Measurements from ENCODE around the gene FSD1L. TPM values are rescaled to one million over a fixed set of nuclear protein-coding genes. Genes with fewer than 3 reads are reported as not detected.

The FSD1L gene
- total and polyA plus RNA-seq, 2 of the 13 experiments (the other 11 are each of a cell fraction or from before 2014, with no cell fraction given): 4.1 to 5.1 TPM

DNA sequence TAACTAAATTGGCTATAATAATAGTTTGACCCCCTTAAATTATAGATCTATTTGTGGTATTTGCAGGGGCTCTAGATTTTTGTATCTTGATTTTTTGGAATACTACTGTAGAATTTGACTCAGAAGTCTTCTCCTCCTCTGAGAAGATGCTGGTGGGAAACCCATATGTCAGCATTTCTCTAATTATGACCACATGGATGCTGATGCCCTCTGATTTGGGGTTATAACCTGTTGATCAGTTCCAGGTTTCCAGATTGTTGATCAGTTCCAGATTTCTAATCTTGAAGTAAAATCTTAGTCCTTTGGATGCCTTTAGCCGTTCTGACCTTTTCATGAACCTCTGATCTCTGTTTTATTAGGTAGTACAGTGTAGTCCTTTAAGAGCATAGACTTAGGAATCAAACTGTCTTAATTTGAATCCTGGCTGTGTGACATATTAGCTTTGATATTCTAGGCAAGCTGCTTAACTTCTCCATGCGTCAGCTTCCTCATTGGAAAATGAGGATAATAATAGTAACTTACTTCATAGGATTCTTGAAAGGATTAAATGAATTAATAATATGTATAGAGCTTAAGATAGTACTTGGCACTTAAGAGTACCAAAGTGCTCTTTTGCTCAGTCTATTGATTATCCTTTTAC, 8.1 kb downstream of the FSD1L start:
- no peak for DNase-seq (ENCODE audit: low spot score)
- Histone ChIP-seq H3K9ac (ENCODE audit: insufficient read depth, low read depth, low read length) (no peak overlapping the region), H3K36me3 (replicated peaks in 1 of 2; ENCODE audit: control insufficient read depth in 1 of 2, insufficient read depth in 2 of 2, low read length in 2 of 2) (peaks cover 2 to 6% of the 10 kb centered on the region in 2 experiments; a peak in 3 of 5 replicates), H2AFZ (ENCODE audit: low read length) (no peak overlapping the region), H3K27me3 (ENCODE audit: control insufficient read depth in 1 of 2, insufficient read depth in 2 of 2, low read length in 2 of 2) (no peaks in the 10 kb centered on the region), H3K9me3 (ENCODE audit: low read length) (no peaks in the 10 kb centered on the region), H3K79me2 (ENCODE audit: insufficient read depth, low read length) (peaks cover 93% of the 10 kb centered on the region), H3K4me3 (replicated peaks in 1 of 3; ENCODE audit: insufficient read depth in 1 of 3, low read depth in 2 of 3, low read length in 3 of 3) (no peak overlapping the region), H3K4me2 (ENCODE audit: low read depth, low read length) (no peak overlapping the region), H4K20me1 (ENCODE audit: insufficient read depth, low read length) (peaks cover 7% of the 10 kb centered on the region), H3K4me1 (ENCODE audit: insufficient read depth, low read length) (peaks cover 65% of the 10 kb centered on the region), H3K27ac (ENCODE audit: extremely low read length, insufficient read depth, low read length) (no peak overlapping the region)
- no TSS peak for BruUV-seq (replicated peaks)
- no peak for FAIRE-seq
- ChIA-PET POLR2A (no interaction called here), CTCF (ENCODE audit: low intra/inter-chr PET ratio, low total read pairs) (no interaction called here)
- intact Hi-C loops (cut with micrococcal nuclease; ENCODE audit: unreplicated experiment) (no loop called here), in situ Hi-C loops (cut with HindIII; ENCODE audit: extremely low pct_ligation_motif_present, low pct_unique_long_range_greater_than_20kb) (no loop called here)
- TF ChIP-seq, protein P1, sequence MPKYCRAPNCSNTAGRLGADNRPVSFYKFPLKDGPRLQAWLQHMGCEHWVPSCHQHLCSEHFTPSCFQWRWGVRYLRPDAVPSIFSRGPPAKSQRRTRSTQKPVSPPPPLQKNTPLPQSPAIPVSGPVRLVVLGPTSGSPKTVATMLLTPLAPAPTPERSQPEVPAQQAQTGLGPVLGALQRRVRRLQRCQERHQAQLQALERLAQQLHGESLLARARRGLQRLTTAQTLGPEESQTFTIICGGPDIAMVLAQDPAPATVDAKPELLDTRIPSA (CRISPR knock-in tag; IDR thresholded peaks at IDR 0.05; ENCODE audit: borderline replicate concordance): no peak
- TF ChIP-seq HES4 (CRISPR knock-in tag; IDR thresholded peaks at IDR 0.05; ENCODE audit: borderline replicate concordance) (no peak), MAFK (conservative IDR thresholded peaks at IDR 0.05 in 1 of 2, IDR thresholded peaks at IDR 0.05 in 1 of 2; ENCODE audit: low read length in 2 of 2) (peak; percentile 55 to 86), GABPB1 (CRISPR knock-in tag; IDR thresholded peaks at IDR 0.05) (no peak), CENPX (CRISPR knock-in tag; IDR thresholded peaks at IDR 0.05) (no peak), SIX1 (CRISPR knock-in tag; IDR thresholded peaks at IDR 0.05; ENCODE audit: borderline replicate concordance) (no peak), RBAK (CRISPR knock-in tag; IDR thresholded peaks at IDR 0.05) (no peak), ZNF607 (CRISPR knock-in tag; IDR thresholded peaks at IDR 0.05; ENCODE audit: borderline replicate concordance) (no peak), MAFF (IDR thresholded peaks at IDR 0.05; ENCODE audit: low read depth, low read length) (peak; percentile 71), CREB1 (IDR thresholded peaks at IDR 0.05) (no peak), CREB1 (CRISPR knock-in tag; IDR thresholded peaks at IDR 0.05) (no peak), IKZF1 (IDR thresholded peaks at IDR 0.05) (no peak), ATF1 (CRISPR knock-in tag; IDR thresholded peaks at IDR 0.05) (no peak), CEBPB (IDR thresholded peaks at IDR 0.05; ENCODE audit: borderline replicate concordance, low read depth, low read length) (no peak), TAF15 (IDR thresholded peaks at IDR 0.05; ENCODE audit: low read depth, low read length, poor library complexity, severe bottlenecking) (no peak), SETDB1 (CRISPR knock-in tag; IDR thresholded peaks at IDR 0.05; ENCODE audit: borderline replicate concordance) (no peak)
- TF ChIP-seq, protein P2, sequence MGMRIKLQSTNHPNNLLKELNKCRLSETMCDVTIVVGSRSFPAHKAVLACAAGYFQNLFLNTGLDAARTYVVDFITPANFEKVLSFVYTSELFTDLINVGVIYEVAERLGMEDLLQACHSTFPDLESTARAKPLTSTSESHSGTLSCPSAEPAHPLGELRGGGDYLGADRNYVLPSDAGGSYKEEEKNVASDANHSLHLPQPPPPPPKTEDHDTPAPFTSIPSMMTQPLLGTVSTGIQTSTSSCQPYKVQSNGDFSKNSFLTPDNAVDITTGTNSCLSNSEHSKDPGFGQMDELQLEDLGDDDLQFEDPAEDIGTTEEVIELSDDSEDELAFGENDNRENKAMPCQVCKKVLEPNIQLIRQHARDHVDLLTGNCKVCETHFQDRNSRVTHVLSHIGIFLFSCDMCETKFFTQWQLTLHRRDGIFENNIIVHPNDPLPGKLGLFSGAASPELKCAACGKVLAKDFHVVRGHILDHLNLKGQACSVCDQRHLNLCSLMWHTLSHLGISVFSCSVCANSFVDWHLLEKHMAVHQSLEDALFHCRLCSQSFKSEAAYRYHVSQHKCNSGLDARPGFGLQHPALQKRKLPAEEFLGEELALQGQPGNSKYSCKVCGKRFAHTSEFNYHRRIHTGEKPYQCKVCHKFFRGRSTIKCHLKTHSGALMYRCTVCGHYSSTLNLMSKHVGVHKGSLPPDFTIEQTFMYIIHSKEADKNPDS (CRISPR knock-in tag; IDR thresholded peaks at IDR 0.05): no peak
- TF ChIP-seq, protein P3, sequence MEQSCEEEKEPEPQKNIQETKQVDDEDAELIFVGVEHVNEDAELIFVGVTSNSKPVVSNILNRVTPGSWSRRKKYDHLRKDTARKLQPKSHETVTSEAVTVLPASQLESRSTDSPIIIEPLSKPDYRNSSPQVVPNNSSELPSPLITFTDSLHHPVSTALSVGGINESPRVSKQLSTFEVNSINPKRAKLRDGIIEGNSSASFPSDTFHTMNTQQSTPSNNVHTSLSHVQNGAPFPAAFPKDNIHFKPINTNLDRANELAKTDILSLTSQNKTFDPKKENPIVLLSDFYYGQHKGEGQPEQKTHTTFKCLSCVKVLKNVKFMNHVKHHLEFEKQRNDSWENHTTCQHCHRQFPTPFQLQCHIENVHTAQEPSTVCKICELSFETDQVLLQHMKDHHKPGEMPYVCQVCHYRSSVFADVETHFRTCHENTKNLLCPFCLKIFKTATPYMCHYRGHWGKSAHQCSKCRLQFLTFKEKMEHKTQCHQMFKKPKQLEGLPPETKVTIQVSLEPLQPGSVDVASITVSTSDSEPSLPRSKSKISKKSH (CRISPR knock-in tag; IDR thresholded peaks at IDR 0.05; ENCODE audit: borderline replicate concordance): no peak
- WGBS (ENCODE audit: low lambda C conversion rate): 93% methylated on average over 2 of the region's 2 CpGs
- ATAC-seq: no peak

Data from HepG2 (cell line).